Dedifferentiated amniotic fluid mesenchymal stem cell (primary cell): ENCODE results near the gene RNU4-1.
A peak's percentile ranks its signal among the peaks of the same experiment; 100 is the strongest.
"Not testable (repeated sequence)": the region's sequence is repeated elsewhere in the genome, so short reads cannot be mapped to it uniquely, and the experiment has no call there.

Experiments
- DNase-seq: peaks from one replicate; pipeline ENCODE4 v3.0.0-alpha.2; 2016; ENCODE audit errors: extremely low spot score

RNU4-1 gene

GRCh38 chr12:120292661-120293531 is at the start of gene RNU4-1:
TSS of gene RNU4-1 (minus strand) at chr12:120293237.
- peak; percentile 75 for DNase-seq

GRCh38 chr12:120342175-120343038 is 49.4 kb upstream of the RNU4-1 start:
- DNase-seq: no peak

- no peak for DNase-seq
Measured at GRCh38 chr12:120339256-120339655, 46.2 kb upstream of the RNU4-1 start.

- DNase-seq: no peak
Measured at GRCh38 chr12:120337730-120338129, 44.7 kb upstream of the RNU4-1 start.

- DNase-seq: not testable (repeated sequence)
Measured at GRCh38 chr12:120336392-120336791, 43.4 kb upstream of the RNU4-1 start.

- peak; percentile 21 for DNase-seq
Measured at GRCh38 chr12:120335447-120335846, 42.4 kb upstream of the RNU4-1 start.

- DNase-seq: no peak
Measured at GRCh38 chr12:120332523-120332922, 39.5 kb upstream of the RNU4-1 start.

GRCh38 chr12:120332041-120332440 is 39.0 kb upstream of the RNU4-1 start:
- no peak for DNase-seq

- DNase-seq: no peak
Measured at GRCh38 chr12:120331390-120331789, 38.4 kb upstream of the RNU4-1 start.

- DNase-seq: no peak
Measured at GRCh38 chr12:120328228-120328627, 35.2 kb upstream of the RNU4-1 start.

- no peak for DNase-seq
Measured at GRCh38 chr12:120327593-120327992, 34.6 kb upstream of the RNU4-1 start, which contains the start of gene PLA2G1B. TSS of gene PLA2G1B (minus strand) at chr12:120327779. CDS start at chr12:120327753, 26 bp downstream.

GRCh38 chr12:120324841-120325417 is 31.9 kb upstream of the RNU4-1 start:
- DNase-seq: no peak

GRCh38 chr12:120323772-120324171 is 30.7 kb upstream of the RNU4-1 start:
- DNase-seq: no peak

- no peak for DNase-seq
Measured at GRCh38 chr12:120321382-120322202, 28.6 kb upstream of the RNU4-1 start.

GRCh38 chr12:120317224-120318105 is 24.4 kb upstream of the RNU4-1 start:
- DNase-seq: peak; percentile 99

GRCh38 chr12:120316798-120317223 is 23.8 kb upstream of the RNU4-1 start:
- DNase-seq: no peak

- no peak for DNase-seq
Measured at GRCh38 chr12:120314220-120314619, 21.2 kb upstream of the RNU4-1 start.

GRCh38 chr12:120301962-120302815 is 9.2 kb upstream of the RNU4-1 start, which contains the start of gene SIRT4:
TSS of gene SIRT4 (plus strand) at chr12:120302321. CDS start at chr12:120303562, 1,241 bp downstream.
- DNase-seq: peak; percentile 96

- DNase-seq: no peak
Measured at GRCh38 chr12:120292411-120292660, 701 bp downstream of the RNU4-1 start.
